H1 (cell line): ENCODE data around the gene FSD1. TPM values are rescaled to one million over a fixed set of nuclear protein-coding genes. Genes with fewer than 3 reads are reported as not detected.
A peak's percentile ranks its signal among the peaks of the same experiment; 100 is the strongest.

Experiments
- BRCA1 ChIP-seq: IDR thresholded peaks from 2 replicates; pipeline ENCODE4 v1.6.1; 2012; ENCODE audit warnings: low read depth, low read length, improper control_type of control experiment
- CHD2 ChIP-seq: IDR thresholded peaks from 2 replicates; pipeline ENCODE4 v1.6.1; 2012; ENCODE audit warnings: low read length, improper control_type of control experiment
- EZH2 ChIP-seq: fragments of 200-600 bp; sonication (generic); IDR thresholded peaks from 2 replicates; pipeline ENCODE4 v1.7.1; 2012; ENCODE audit warnings: low read depth, mild to moderate bottlenecking, moderate library complexity, low read length, inconsistent platforms; ENCODE audit not compliant: severe bottlenecking
- MAFK ChIP-seq: IDR thresholded peaks from 2 replicates; pipeline ENCODE4 v1.6.1; 2012; ENCODE audit warnings: low read depth, mild to moderate bottlenecking, improper control_type of control experiment, low read length
- RXRA ChIP-seq: IDR thresholded peaks from 2 replicates; pipeline ENCODE4 v1.6.1; 2011; ENCODE audit warnings: low read depth, mild to moderate bottlenecking, low read length, moderate library complexity; ENCODE audit not compliant: insufficient read depth
- SIX5 ChIP-seq: IDR thresholded peaks from 2 replicates; pipeline ENCODE4 v1.6.1; 2011; ENCODE audit warnings: mild to moderate bottlenecking, low read depth, low read length
- TAF1 ChIP-seq: IDR thresholded peaks from 2 replicates; pipeline ENCODE4 v1.6.1; 2011; ENCODE audit warnings: mild to moderate bottlenecking, low read depth, low read length
- TEAD4 ChIP-seq: IDR thresholded peaks from 2 replicates; pipeline ENCODE4 v1.6.1; 2012; ENCODE audit warnings: low read depth, low read length, inconsistent platforms, mixed read lengths
- polyA plus RNA-seq, 7 experiments: library from polyadenylated mRNA; depleted of rRNA in 3 of 7; stranded (reverse) in 5 of 7; unstranded in 2 of 7; fragments of >200 nt in 5 of 7; fragments of 200-250 nt in 2 of 7; gene quantifications; 1 replicate in 5 of 7; 2 replicates in 1 of 7; 4 replicates in 1 of 7; pipeline versions ENCODE4 v1.2.1 to v1.2.3, GENCODE V29; 2011 to 2013; ENCODE audit warnings: missing spikeins in 2 of 7, mixed read lengths in 2 of 7
- total RNA-seq: library from RNA; stranded (reverse); fragmentation: NEBNext Ultra II Directional; extraction: Animal tissue kit (Norgen Biotek cat#: 25700); gene quantifications from 2 replicates; pipeline ENCODE4 v1.2.1, GENCODE V29; 2021
- TF ChIP-seq, protein P1 (sequence below): fragments of 300-600 bp; sonication (generic); IDR thresholded peaks from 2 replicates; pipeline ENCODE4 v1.7.1; 2012; ENCODE audit warnings: low read length, moderate library complexity, mild to moderate bottlenecking, inconsistent platforms; ENCODE audit not compliant: insufficient replicate concordance

FSD1 gene
- total and polyA plus RNA-seq, 2 of the 8 experiments (the other 6 are each of a cell fraction or from before 2014, with no cell fraction given): 58.8 to 181 TPM

- TF ChIP-seq SIX5 (peak; percentile 73), TEAD4 (no peak), CHD2 (no peak), RXRA (no peak), MAFK (no peak), EZH2 (no peak), TAF1 (peak; percentile 59), BRCA1 (no peak)
- TF ChIP-seq, protein P1, sequence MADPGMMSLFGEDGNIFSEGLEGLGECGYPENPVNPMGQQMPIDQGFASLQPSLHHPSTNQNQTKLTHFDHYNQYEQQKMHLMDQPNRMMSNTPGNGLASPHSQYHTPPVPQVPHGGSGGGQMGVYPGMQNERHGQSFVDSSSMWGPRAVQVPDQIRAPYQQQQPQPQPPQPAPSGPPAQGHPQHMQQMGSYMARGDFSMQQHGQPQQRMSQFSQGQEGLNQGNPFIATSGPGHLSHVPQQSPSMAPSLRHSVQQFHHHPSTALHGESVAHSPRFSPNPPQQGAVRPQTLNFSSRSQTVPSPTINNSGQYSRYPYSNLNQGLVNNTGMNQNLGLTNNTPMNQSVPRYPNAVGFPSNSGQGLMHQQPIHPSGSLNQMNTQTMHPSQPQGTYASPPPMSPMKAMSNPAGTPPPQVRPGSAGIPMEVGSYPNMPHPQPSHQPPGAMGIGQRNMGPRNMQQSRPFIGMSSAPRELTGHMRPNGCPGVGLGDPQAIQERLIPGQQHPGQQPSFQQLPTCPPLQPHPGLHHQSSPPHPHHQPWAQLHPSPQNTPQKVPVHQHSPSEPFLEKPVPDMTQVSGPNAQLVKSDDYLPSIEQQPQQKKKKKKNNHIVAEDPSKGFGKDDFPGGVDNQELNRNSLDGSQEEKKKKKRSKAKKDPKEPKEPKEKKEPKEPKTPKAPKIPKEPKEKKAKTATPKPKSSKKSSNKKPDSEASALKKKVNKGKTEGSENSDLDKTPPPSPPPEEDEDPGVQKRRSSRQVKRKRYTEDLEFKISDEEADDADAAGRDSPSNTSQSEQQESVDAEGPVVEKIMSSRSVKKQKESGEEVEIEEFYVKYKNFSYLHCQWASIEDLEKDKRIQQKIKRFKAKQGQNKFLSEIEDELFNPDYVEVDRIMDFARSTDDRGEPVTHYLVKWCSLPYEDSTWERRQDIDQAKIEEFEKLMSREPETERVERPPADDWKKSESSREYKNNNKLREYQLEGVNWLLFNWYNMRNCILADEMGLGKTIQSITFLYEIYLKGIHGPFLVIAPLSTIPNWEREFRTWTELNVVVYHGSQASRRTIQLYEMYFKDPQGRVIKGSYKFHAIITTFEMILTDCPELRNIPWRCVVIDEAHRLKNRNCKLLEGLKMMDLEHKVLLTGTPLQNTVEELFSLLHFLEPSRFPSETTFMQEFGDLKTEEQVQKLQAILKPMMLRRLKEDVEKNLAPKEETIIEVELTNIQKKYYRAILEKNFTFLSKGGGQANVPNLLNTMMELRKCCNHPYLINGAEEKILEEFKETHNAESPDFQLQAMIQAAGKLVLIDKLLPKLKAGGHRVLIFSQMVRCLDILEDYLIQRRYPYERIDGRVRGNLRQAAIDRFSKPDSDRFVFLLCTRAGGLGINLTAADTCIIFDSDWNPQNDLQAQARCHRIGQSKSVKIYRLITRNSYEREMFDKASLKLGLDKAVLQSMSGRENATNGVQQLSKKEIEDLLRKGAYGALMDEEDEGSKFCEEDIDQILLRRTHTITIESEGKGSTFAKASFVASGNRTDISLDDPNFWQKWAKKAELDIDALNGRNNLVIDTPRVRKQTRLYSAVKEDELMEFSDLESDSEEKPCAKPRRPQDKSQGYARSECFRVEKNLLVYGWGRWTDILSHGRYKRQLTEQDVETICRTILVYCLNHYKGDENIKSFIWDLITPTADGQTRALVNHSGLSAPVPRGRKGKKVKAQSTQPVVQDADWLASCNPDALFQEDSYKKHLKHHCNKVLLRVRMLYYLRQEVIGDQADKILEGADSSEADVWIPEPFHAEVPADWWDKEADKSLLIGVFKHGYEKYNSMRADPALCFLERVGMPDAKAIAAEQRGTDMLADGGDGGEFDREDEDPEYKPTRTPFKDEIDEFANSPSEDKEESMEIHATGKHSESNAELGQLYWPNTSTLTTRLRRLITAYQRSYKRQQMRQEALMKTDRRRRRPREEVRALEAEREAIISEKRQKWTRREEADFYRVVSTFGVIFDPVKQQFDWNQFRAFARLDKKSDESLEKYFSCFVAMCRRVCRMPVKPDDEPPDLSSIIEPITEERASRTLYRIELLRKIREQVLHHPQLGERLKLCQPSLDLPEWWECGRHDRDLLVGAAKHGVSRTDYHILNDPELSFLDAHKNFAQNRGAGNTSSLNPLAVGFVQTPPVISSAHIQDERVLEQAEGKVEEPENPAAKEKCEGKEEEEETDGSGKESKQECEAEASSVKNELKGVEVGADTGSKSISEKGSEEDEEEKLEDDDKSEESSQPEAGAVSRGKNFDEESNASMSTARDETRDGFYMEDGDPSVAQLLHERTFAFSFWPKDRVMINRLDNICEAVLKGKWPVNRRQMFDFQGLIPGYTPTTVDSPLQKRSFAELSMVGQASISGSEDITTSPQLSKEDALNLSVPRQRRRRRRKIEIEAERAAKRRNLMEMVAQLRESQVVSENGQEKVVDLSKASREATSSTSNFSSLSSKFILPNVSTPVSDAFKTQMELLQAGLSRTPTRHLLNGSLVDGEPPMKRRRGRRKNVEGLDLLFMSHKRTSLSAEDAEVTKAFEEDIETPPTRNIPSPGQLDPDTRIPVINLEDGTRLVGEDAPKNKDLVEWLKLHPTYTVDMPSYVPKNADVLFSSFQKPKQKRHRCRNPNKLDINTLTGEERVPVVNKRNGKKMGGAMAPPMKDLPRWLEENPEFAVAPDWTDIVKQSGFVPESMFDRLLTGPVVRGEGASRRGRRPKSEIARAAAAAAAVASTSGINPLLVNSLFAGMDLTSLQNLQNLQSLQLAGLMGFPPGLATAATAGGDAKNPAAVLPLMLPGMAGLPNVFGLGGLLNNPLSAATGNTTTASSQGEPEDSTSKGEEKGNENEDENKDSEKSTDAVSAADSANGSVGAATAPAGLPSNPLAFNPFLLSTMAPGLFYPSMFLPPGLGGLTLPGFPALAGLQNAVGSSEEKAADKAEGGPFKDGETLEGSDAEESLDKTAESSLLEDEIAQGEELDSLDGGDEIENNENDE: no peak
Observed at GRCh38 chr19:4304538-4305256, at the start of gene FSD1 (continued).
